ENCODE data around the gene KLHL8.

KLHL8 gene

DNA sequence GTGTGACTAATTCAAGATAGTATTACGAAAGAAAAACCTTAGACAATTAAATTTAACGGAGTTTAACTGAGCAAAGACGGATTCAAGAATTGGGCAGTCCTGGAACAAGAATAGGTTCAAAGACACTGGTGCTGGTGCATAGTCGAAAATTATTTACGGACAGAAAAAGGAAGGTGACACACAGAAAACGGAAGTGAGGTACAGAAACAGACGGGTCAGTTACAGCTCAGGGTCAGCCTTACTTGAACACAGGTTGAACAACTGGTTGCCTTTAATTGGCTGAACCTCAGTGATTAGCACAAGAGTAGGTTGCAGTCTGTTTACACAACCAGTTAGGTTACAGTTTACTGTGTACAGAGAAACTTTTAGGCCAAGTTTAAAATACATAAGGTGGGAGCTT lies 31.5 kb downstream of the KLHL8 start:
- Histone ChIP-seq H3K27me3 (ENCODE audit: insufficient read depth, poor library complexity, severe bottlenecking) (no peaks in the 10 kb centered on the region), H3K4me3 (replicated peaks; ENCODE audit: insufficient read depth, low read length) (no peak overlapping the region), H3K27ac (replicated peaks) (peak overlapping the region; percentile 24)
- peak; percentile 25 to 61 for DNase-seq (ENCODE audit: low read depth in 1 of 2, low spot score in 1 of 2)
- TF ChIP-seq GABPA (IDR thresholded peaks at IDR 0.05; ENCODE audit: low read depth): peak; percentile 66
- no peak for TF ChIP-seq POLR2AphosphoS5 (IDR thresholded peaks at IDR 0.05; ENCODE audit: low read depth)
- TF ChIP-seq, protein P1, sequence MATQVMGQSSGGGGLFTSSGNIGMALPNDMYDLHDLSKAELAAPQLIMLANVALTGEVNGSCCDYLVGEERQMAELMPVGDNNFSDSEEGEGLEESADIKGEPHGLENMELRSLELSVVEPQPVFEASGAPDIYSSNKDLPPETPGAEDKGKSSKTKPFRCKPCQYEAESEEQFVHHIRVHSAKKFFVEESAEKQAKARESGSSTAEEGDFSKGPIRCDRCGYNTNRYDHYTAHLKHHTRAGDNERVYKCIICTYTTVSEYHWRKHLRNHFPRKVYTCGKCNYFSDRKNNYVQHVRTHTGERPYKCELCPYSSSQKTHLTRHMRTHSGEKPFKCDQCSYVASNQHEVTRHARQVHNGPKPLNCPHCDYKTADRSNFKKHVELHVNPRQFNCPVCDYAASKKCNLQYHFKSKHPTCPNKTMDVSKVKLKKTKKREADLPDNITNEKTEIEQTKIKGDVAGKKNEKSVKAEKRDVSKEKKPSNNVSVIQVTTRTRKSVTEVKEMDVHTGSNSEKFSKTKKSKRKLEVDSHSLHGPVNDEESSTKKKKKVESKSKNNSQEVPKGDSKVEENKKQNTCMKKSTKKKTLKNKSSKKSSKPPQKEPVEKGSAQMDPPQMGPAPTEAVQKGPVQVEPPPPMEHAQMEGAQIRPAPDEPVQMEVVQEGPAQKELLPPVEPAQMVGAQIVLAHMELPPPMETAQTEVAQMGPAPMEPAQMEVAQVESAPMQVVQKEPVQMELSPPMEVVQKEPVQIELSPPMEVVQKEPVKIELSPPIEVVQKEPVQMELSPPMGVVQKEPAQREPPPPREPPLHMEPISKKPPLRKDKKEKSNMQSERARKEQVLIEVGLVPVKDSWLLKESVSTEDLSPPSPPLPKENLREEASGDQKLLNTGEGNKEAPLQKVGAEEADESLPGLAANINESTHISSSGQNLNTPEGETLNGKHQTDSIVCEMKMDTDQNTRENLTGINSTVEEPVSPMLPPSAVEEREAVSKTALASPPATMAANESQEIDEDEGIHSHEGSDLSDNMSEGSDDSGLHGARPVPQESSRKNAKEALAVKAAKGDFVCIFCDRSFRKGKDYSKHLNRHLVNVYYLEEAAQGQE (IDR thresholded peaks at IDR 0.05; ENCODE audit: insufficient replicate concordance, low read depth): no peak
- TF ChIP-seq SPI1 (IDR thresholded peaks at IDR 0.05; ENCODE audit: borderline replicate concordance, low read depth): peak; percentile 79; the same call in 1 of the 2 replicates
- TF ChIP-seq, protein P2, sequence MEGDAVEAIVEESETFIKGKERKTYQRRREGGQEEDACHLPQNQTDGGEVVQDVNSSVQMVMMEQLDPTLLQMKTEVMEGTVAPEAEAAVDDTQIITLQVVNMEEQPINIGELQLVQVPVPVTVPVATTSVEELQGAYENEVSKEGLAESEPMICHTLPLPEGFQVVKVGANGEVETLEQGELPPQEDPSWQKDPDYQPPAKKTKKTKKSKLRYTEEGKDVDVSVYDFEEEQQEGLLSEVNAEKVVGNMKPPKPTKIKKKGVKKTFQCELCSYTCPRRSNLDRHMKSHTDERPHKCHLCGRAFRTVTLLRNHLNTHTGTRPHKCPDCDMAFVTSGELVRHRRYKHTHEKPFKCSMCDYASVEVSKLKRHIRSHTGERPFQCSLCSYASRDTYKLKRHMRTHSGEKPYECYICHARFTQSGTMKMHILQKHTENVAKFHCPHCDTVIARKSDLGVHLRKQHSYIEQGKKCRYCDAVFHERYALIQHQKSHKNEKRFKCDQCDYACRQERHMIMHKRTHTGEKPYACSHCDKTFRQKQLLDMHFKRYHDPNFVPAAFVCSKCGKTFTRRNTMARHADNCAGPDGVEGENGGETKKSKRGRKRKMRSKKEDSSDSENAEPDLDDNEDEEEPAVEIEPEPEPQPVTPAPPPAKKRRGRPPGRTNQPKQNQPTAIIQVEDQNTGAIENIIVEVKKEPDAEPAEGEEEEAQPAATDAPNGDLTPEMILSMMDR (IDR thresholded peaks at IDR 0.05; ENCODE audit: insufficient read depth, low read length): no peak

DNA sequence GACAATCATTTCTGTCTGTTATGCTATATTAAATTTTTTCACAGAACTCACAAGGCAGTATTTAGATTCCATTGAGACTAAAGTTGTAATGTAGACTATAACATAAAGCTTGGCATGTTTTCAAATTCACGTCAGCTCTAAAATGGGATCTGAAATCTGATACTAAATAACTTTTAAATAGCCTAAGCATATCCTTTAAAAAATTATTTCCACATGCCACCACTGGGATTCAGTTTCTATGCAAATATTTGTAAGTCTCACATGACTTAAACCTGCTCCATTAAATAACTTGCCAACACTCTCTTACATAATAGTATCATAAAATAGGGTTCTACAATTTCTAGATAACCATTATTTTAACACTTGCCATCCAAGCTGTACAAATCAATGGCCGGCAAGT lies 32.4 kb downstream of the KLHL8 start:
- H3K27me3 ChIP-seq (ENCODE audit: insufficient read depth, poor library complexity, severe bottlenecking): no peaks in the 10 kb centered on the region
- no peak for TF ChIP-seq POLR2AphosphoS5 (IDR thresholded peaks at IDR 0.05; ENCODE audit: low read depth)
- TF ChIP-seq GABPA (IDR thresholded peaks at IDR 0.05; ENCODE audit: low read depth): no peak
- TF ChIP-seq, protein P1 (IDR thresholded peaks at IDR 0.05; ENCODE audit: insufficient replicate concordance, low read depth): no peak
- no peak for TF ChIP-seq SPI1 (IDR thresholded peaks at IDR 0.05; ENCODE audit: borderline replicate concordance, low read depth)
- TF ChIP-seq, protein P2 (IDR thresholded peaks at IDR 0.05; ENCODE audit: insufficient read depth, low read length): no peak
- no peak overlapping the region for H3K4me3 ChIP-seq (replicated peaks; ENCODE audit: insufficient read depth, low read length)
- no peak for DNase-seq (ENCODE audit: low read depth in 1 of 2, low spot score in 1 of 2)
- H3K27ac ChIP-seq (replicated peaks): no peak overlapping the region

DNA sequence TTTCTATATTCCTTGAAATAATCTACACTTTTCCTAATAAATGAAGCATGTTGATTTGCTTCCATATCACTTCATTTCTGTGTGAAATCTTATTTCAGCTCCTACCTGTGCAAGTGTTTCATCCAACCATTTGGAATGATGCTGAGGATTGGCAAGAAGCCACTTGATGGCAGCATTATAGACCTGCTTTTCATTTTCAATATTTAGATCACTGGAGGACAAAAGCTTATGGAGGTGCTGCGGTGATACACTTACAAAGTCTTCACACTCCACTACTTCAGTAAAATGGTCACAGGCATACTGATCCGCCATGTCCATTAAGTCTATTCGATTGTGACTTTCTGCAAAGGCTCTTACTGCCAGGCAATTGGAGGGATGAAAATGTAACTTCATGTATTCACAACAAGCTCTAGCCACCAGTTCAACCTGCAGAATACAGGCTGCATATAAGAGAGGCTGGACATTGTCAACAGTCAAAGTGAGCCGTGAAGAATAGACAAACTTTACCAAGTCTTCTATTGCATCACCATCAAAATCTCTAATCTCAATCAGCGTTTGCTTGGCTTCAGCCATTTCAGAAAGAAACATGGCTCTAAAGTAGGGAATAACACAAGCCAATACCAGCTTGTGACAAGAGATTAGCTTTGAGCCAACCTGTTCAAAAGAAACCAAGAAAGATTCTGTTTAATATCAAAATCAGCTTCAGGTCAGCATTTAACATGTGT lies 35.1 kb downstream of the KLHL8 start:
- Histone ChIP-seq H3K27ac (replicated peaks) (no peak overlapping the region), H3K27me3 (ENCODE audit: insufficient read depth, poor library complexity, severe bottlenecking) (no peaks in the 10 kb centered on the region), H3K4me3 (replicated peaks; ENCODE audit: insufficient read depth, low read length) (no peak overlapping the region)
- TF ChIP-seq POLR2AphosphoS5 (IDR thresholded peaks at IDR 0.05; ENCODE audit: low read depth) (no peak), SPI1 (IDR thresholded peaks at IDR 0.05; ENCODE audit: borderline replicate concordance, low read depth) (no peak), GABPA (IDR thresholded peaks at IDR 0.05; ENCODE audit: low read depth) (no peak)
- TF ChIP-seq, protein P2 (IDR thresholded peaks at IDR 0.05; ENCODE audit: insufficient read depth, low read length): no peak
- TF ChIP-seq, protein P1 (IDR thresholded peaks at IDR 0.05; ENCODE audit: insufficient replicate concordance, low read depth): no peak
- DNase-seq (ENCODE audit: low read depth in 1 of 2, low spot score in 1 of 2): no peak

Data from HL-60 (cell line).